HepG2 (cell line): ENCODE results near the gene KCNJ5. TPM values are rescaled to one million over a fixed set of nuclear protein-coding genes. Genes with fewer than 3 reads are reported as not detected.
A peak's percentile ranks its signal among the peaks of the same experiment; 100 is the strongest.

Experiments used
- ATAC-seq: fragments of 200-7000 bp; cut with Tn5 transposase; 3 replicates; pipeline ENCODE4 v1.9.1; 2020; ENCODE audit warnings: mild to moderate bottlenecking, moderate library complexity
- BruUV-seq: library from RNA; stranded (reverse); fragments of 400-500 nt; replicated peaks from 2 replicates; lab custom pipeline; 2021; lab: Mats Ljungman, UMichigan
- CTCF ChIA-PET: fragments of 300-600 bp; formaldehyde crosslinking; extraction: SDS; loops from one replicate; lab custom pipeline; 2021; ENCODE audit warnings: low total read pairs, inconsistent platforms, low intra/inter-chr PET ratio; lab: Yijun Ruan, JAX
- POLR2A ChIA-PET: fragments of 350-600 bp; sonication (Branson Sonifier 250); formaldehyde crosslinking; loops from one replicate; lab custom pipeline; 2020; ENCODE audit warnings: antibody characterized with exemption, inconsistent platforms; lab: Yijun Ruan, JAX
- DNase-seq: peaks from one replicate; pipeline ENCODE4 v3.0.0-alpha.2; 2015; ENCODE audit warnings: low spot score
- FAIRE-seq: peaks from 3 replicates; lab custom pipeline; 2011; peaks lifted over from hg19 to GRCh38; lab: Jason Lieb, UNC
- H2AFZ ChIP-seq: one replicate; pipeline ENCODE4 v1.6.1; 2011; ENCODE audit warnings: low read length, inconsistent platforms
- H3K27ac ChIP-seq: fragments of 300-600 bp; 3 replicates; pipeline ENCODE4 v1.8.0; 2011; ENCODE audit warnings: mixed run types, mild to moderate bottlenecking, mixed read lengths, low read length, inconsistent platforms; ENCODE audit not compliant: insufficient read depth; ENCODE audit errors: extremely low read length
- H3K27me3 ChIP-seq, 2 experiments: fragments of 200-600 bp in 1 of 2; 2 replicates in 1 of 2; 3 replicates in 1 of 2; pipeline versions ENCODE4 v1.6.0 to v1.8.0; 2011; ENCODE audit warnings: low read length in 2 of 2, mild to moderate bottlenecking in 2 of 2, moderate library complexity in 2 of 2, inconsistent platforms in 1 of 2; ENCODE audit not compliant: insufficient read depth in 2 of 2, control insufficient read depth in 1 of 2
- H3K36me3 ChIP-seq, 2 experiments: fragments of 200-600 bp in 1 of 2; replicated peaks in 1 of 2; 2 replicates in 1 of 2; 3 replicates in 1 of 2; pipeline versions ENCODE4 v1.5.1 to v1.8.0; 2011; ENCODE audit warnings: low read length in 2 of 2, inconsistent platforms in 1 of 2; ENCODE audit not compliant: insufficient read depth in 2 of 2, control insufficient read depth in 1 of 2
- H3K4me1 ChIP-seq: 2 replicates; pipeline ENCODE4 v1.5.1; 2012; ENCODE audit warnings: low read length, inconsistent platforms; ENCODE audit not compliant: insufficient read depth
- H3K4me2 ChIP-seq: 2 replicates; pipeline ENCODE4 v1.6.0; 2011; ENCODE audit warnings: low read depth, low read length, inconsistent platforms
- H3K4me3 ChIP-seq, 3 experiments: fragments of 200-600 bp in 1 of 3; sonication (generic), shearing (Covaris generic) in 1 of 3; replicated peaks in 1 of 3; 2 replicates each; pipeline ENCODE4 v1.5.1; 2011 to 2016; ENCODE audit warnings: low read length in 3 of 3, inconsistent platforms in 2 of 3, low read depth in 2 of 3, mild to moderate bottlenecking in 2 of 3, control low read depth in 1 of 3, mixed read lengths in 1 of 3; ENCODE audit not compliant: insufficient read depth in 1 of 3
- H3K79me2 ChIP-seq: one replicate; pipeline ENCODE4 v1.6.1; 2011; ENCODE audit warnings: low read length, inconsistent platforms; ENCODE audit not compliant: insufficient read depth
- H3K9ac ChIP-seq: 2 replicates; pipeline ENCODE4 v1.6.0; 2011; ENCODE audit warnings: mild to moderate bottlenecking, low read depth, low read length, inconsistent platforms; ENCODE audit not compliant: insufficient read depth
- H3K9me3 ChIP-seq: 2 replicates; pipeline ENCODE4 v1.5.1; 2012; ENCODE audit warnings: mild to moderate bottlenecking, low read length
- H4K20me1 ChIP-seq: 2 replicates; pipeline ENCODE4 v1.6.0; 2011; ENCODE audit warnings: inconsistent platforms, mild to moderate bottlenecking, low read length, moderate library complexity; ENCODE audit not compliant: insufficient read depth
- ZNF788 ChIP-seq: sonication (generic); formaldehyde crosslinking; IDR thresholded peaks from 2 replicates; pipeline ENCODE4 v1.5.0; 2020; ENCODE audit warnings: mild to moderate bottlenecking, missing genetic modification reagents, borderline replicate concordance
- WGBS: methylation state at CpG from one replicate; pipeline ENCODE4 v1.1.6; 2017; ENCODE audit warnings: low lambda C conversion rate; 5-methylcytosine and 5-hydroxymethylcytosine counted together
- in situ Hi-C: cut with HindIII; loops from 2 replicates; pipeline ENCODE4 v1.10.0; 2017; ENCODE audit warnings: low pct_unique_long_range_greater_than_20kb; ENCODE audit not compliant: extremely low pct_ligation_motif_present
- intact Hi-C: fragments of 100-400 bp; cut with micrococcal nuclease; formaldehyde crosslinking; loops from one replicate; pipeline ENCODE4 v1.10.0; 2022; ENCODE audit not compliant: unreplicated experiment
- polyA plus RNA-seq, 8 experiments: library from polyadenylated mRNA; depleted of rRNA in 3 of 8; stranded (reverse) in 7 of 8; unstranded in 1 of 8; fragments of >200 nt; fragmentation: Illumina TruSeq in 4 of 8; extraction: Trizol in 4 of 8; gene quantifications; 2 replicates each; pipeline versions ENCODE4 v1.2.1 to v1.2.3, GENCODE V29; 2011 to 2016; ENCODE audit warnings: low read depth in 4 of 8, missing spikeins in 1 of 8, mixed read lengths in 1 of 8; ENCODE audit not compliant: insufficient read depth in 1 of 8
- total RNA-seq, 5 experiments: library from RNA; depleted of rRNA; stranded (reverse); fragments of >200 nt; fragmentation: Illumina TruSeq; extraction: Trizol; gene quantifications; 2 replicates each; pipeline ENCODE4 v1.2.3, GENCODE V29; 2016; ENCODE audit warnings: low read depth in 1 of 5

The KCNJ5 gene
- total and polyA plus RNA-seq, 2 of the 13 experiments (the other 11 are each of a cell fraction or from before 2014, with no cell fraction given), result not detected

GRCh38 chr11:128968916-128969315 lies 77.8 kb downstream of the KCNJ5 start:
- ChIA-PET CTCF (no interaction called here), POLR2A (no interaction called here)
- no peaks in the 10 kb centered on the region for H3K79me2 ChIP-seq
- H4K20me1 ChIP-seq, result no peaks in the 10 kb centered on the region
- no peak for DNase-seq
- intact Hi-C loops, result no loop called here
- in situ Hi-C loops, result no loop called here
- no peak overlapping the region for H2AFZ ChIP-seq
- no peak overlapping the region for H3K4me2 ChIP-seq
- 100% methylated on average over 1 of the region's 9 CpGs for WGBS
- H3K4me1 ChIP-seq, result no peaks in the 10 kb centered on the region
- ATAC-seq, result peak; percentile 63
- no TSS peak for BruUV-seq
- H3K27ac ChIP-seq, result no peak overlapping the region
- FAIRE-seq, result no peak
- no peaks in the 10 kb centered on the region for H3K9me3 ChIP-seq
- no peak overlapping the region for H3K9ac ChIP-seq
- no peaks in the 10 kb centered on the region for H3K27me3 ChIP-seq
- no peak for TF ChIP-seq ZNF788 (CRISPR knock-in tag)
- no peak overlapping the region for H3K4me3 ChIP-seq
- H3K36me3 ChIP-seq, result peaks cover 3 to 40% of the 10 kb centered on the region in 2 experiments

Other genes with a start within 250 kb of the KCNJ5 start
- not detected in 2 replicates for gene FLI1, start 197.3 kb upstream of the KCNJ5 start, total RNA-seq (2016; rRNA removed; fragmentation: Illumina TruSeq; extraction: Trizol)
- gene FLI1, start 197.3 kb upstream of the KCNJ5 start, polyA plus RNA-seq (2011; rRNA removed), result not detected in 2 replicates
- not detected in 2 replicates for gene KCNJ1, start 24.1 kb upstream of the KCNJ5 start, total RNA-seq (2016; rRNA removed; fragmentation: Illumina TruSeq; extraction: Trizol)
- gene KCNJ1, start 24.1 kb upstream of the KCNJ5 start, polyA plus RNA-seq (2011; rRNA removed), result not detected in 2 replicates
- gene TP53AIP1, start 51.5 kb downstream of the KCNJ5 start, total RNA-seq (2016; rRNA removed; fragmentation: Illumina TruSeq; extraction: Trizol), result 0.11 TPM in 1 of 2 replicates, not detected in the other
- gene TP53AIP1, start 51.5 kb downstream of the KCNJ5 start, polyA plus RNA-seq (2011; rRNA removed), result 0.03 TPM in 1 of 2 replicates, not detected in the other